ENCODE results near the gene ARHGEF37. TPM values are rescaled to one million over a fixed set of nuclear protein-coding genes. Genes with fewer than 3 reads are reported as not detected.
"Not testable (repeated sequence)": the region's sequence is repeated elsewhere in the genome, so short reads cannot be mapped to it uniquely, and the experiment has no call there.

The ARHGEF37 gene
- total RNA-seq, 1 experiment from 2014 or later = 0.69 TPM

DNA sequence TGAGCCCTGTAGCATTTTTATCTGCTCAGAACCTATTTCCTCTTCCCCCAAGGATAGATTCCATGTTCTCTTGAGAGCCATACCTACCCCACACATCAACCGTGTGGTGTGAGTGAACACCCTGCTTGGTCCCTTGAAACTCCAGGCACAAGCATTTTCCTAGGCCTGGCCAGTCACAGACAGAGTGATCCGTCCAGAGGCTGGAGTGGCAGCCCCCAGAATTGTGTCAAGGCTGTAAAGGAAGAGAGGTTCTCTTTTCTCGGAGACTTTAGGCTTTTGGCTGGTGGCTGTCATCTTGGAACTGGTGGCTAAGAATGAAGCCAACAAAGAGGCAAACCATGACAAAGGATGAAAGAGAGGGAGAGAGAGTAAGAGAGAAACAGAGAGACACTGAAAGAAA is 66.0 kb downstream of the ARHGEF37 start:
- DNase-seq (ENCODE audit: low spot score) = no peak

DNA sequence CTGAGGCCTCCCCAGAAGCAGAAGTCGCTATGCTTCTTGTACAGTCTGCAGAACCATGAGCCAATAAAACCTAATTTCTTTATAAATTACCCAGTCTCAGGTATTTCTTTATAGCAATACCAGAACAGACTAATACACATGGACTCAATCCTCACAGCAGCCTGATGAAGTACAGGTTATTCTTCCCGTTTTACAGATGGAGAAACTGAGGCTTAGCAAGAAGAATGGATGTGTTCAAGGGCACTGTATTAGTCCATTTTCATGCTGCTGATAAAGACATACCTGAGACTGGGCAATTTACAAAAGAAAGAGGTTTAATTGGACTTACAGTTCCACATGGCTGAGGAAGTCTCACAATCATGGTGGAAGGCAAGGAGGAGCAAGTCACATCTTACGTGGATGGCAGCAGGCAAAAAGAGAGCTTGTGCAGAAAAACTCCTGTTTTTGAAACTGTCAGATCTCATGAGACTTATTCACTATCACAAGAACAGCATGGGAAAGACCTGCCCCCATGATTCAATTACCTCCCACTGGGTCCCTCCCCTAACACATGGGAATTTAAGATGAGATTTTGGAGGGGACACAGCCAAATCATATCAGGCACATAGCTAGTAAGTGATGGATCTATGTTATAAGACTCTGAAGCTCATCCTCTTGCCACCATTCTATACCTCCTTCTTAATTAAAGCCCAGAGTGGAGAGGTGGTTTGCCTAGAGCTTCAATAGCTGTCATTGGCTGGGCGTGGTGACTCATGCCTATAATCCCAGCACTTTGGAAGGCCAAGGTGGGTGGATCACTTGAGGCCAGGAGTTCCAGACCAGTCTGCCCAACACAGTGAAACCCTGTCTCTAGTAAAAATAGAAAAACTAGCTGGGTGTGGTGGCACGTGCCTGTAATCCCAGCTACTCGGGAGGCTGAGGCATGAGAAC is 67.4 kb downstream of the ARHGEF37 start:
- DNase-seq (ENCODE audit: low spot score) = not testable (repeated sequence)

DNA sequence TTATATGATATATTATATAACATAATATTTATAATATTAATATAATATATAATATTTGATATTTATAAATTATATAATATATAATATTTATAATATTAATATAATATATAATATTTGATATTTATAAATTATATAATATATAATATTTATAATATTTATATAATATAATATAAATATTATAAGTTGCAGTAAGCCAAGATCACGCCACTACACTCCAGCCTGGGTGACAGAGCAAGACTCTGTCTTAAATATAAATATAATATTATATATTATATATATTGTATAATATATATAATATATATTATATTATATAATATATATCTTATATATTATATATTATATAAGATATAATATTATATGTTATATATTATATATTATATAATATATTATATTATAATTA is 68.4 kb downstream of the ARHGEF37 start:
- DNase-seq (ENCODE audit: low spot score) = not testable (repeated sequence)

DNA sequence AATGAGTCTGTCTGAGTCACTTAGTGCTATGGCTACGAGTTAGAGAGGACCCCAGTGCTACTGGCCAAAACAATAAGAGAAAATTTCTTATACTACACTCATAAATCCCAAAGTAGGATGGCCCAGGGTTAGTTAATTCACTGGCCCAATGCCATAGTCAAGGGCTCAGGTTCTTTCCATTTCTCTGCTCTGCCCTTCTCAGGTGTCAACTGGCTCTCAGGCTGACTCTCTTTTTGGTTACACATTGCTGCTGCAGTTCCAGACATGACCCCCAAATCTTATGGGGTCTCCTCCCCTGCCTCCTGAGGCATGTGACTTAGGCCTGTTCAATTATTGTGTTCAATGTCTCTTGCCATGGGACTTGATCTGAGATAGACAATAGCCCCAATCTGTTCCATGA is 70.4 kb downstream of the ARHGEF37 start:
- DNase-seq (ENCODE audit: low spot score) = no peak

DNA sequence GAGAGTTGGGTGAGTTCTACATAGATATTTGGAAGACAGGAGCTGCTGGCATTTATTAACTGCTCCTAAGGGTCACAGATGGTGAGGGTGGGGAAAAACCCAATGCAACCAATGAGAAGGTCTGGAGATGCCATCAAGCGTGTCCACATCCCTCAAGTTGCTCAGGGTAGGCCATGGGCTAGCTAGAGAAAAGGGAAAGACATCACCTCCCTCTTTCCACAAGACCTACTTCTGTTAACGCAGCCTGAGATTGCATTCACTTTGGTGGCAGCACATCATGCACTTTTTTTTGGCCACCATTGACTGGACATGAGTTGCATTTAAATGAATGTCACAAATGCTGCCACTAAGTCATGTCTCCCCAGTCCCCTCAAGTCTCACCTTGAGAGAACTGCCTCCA is 71.4 kb downstream of the ARHGEF37 start:
- no peak for DNase-seq (ENCODE audit: low spot score)

DNA sequence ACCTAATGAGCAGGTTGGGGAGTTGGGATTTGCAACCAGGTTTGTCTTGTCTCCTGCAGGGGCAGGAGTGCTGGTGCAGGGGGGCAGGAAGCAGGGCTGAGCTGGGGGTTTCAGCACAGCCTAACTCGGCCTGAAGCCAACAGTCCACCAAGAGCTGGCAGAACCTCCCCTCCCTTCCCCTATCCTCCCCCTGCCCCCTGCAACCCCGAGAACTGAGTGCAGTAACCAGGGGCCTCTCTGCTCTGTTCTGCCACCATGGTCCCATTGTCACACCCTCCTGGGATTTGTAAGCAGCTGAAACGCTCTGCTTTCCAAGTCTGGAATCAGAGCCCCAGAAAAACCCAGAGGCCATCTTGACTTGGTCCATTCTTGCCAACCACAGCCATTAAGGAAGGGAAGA is 72.9 kb downstream of the ARHGEF37 start:
- DNase-seq (ENCODE audit: low spot score) = no peak

DNA sequence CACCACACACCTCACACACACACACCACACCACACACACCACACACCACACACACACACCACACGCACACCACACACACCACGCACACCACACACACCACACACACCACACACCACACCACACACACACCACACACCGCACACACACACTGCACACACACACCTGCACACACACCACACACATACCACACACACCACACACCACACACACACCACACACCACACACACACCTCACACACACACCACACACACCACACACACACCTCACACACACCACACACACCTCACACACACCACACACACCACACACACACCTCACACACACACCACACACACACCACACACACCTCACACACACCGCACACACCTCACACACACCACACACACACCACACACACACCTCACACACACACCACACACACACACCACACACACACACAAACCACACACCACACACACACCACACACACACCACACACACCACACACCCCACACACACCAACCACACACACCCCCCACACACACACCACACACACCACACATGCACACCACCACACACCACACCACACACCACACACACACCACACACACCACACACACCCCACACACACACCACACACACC is 73.7 kb downstream of the ARHGEF37 start:
- DNase-seq (ENCODE audit: low spot score) = no peak

DNA sequence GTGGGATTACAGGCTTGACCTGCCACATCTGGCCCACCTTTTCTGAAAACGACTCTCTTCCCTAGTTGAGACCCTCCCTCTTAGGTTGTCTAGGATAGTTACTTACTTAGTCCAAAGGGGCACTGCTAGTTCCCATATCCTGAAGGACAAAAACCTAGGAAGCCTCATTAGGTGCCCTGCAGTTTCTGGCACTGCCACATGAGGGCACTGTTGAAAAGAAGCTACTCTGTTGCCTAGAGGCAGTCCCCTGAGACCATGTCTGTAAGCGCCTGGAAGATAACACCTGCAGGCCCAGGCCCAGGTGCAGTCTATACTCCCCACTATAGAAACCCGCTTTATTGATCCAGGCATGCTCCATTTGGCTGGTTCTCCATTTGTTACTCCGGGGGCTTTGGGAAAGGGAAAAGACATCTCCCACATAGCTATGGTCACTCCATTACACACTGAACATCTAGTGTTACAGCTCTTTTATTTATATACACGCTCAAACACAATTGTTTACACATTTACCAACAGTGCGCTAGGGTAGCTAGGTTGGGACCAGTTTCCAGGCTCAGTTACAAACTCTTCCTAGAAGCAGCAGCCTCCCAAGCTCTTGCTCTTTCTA is 75.4 kb downstream of the ARHGEF37 start:
- peak; percentile 40 for DNase-seq (ENCODE audit: low spot score)

DNA sequence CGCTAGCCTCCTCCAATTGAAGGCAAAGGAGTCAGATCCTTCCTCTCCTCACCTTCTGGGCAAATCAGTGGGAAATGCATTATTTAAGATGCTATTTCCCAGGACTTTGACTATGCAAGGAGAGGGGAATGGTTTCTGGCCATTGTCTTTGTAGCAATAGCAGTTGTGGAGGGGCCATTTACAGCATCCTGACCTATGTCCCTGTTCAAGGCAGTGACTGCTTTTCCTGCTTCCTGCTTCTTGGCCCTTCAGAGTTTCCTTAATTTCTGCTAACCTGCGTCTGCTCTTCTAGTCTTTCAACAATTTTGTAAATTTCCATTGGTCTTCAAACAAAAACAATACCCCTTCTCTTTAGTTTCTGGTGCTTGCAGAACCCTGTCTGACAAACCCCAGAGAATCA is 76.0 kb downstream of the ARHGEF37 start:
- no peak for DNase-seq (ENCODE audit: low spot score)

DNA sequence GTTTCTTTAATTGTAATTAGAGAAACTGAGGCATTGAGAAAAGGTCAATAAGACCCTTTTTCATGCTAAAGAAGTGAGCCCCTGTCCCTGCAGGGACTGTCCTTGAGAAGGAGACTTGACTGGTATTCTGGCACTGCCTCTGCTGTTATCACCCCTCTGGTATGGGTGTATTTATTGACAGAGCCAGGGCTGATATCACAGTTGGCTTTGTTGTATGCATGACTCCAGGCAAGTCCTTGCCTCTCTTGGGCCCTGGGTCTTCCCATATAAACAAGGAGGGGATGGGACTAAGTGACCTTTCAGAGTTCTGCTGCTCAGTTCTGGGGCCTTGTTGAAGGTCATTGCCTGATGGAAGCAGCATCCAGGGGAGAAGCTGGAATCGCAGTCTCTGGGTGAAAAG is 77.0 kb downstream of the ARHGEF37 start:
- DNase-seq (ENCODE audit: low spot score) = no peak

DNA sequence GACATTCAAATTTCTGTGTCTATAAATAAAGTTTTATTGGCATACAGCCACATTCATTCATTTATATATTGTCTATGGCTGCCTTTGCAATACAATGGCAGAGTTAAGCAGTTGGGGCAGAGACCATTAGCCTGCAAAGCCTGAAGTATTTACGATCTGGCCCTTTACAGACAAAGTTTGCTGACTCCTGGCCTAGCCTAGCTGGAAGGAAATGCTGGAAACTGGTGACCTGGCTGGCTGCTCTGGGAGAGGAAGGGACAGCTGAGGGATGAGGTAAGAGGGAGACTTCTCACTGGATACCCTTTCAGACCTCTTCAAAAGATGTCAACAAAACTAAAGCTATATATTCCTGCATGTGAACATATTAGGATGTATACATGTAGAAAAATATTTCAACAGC is 82.8 kb downstream of the ARHGEF37 start:
- no peak for DNase-seq (ENCODE audit: low spot score)

DNA sequence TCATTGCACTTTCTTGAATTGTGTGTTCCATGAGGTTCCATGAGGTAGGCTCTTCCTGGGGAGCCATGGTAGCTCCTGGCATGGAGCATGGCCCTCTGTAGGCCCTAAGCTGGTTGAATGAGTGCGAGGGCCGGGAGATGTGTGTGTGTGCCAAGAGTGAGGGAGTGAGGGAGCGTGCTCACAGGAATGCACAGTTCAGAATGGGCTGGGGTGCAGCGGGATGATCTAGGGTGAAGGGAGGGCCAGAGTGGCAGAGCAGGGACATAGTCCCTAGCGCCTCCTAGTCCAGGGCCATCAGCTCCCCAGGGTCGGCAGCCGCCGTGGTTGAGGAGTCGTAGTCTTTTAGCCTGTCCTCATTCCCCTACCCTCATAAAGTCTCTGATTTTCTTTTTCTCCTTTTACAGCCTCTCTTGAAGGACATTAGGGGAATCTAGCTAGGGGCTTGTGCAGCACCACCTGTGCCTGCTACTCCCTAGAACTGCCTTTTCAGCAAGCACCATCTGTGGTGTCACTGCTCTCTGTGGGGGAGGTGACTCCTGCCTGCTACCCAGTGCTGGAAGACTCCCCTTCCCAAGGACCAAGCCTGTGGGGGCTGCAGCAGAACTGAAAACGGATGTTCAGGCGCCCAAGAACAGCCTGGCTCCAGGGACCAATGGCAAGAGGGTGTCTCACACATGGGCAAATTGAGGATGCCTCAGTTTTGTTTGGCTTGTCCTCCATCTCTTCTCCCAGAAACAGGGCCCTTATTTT is 83.5 kb downstream of the ARHGEF37 start:
- DNase-seq (ENCODE audit: low spot score) = no peak

DNA sequence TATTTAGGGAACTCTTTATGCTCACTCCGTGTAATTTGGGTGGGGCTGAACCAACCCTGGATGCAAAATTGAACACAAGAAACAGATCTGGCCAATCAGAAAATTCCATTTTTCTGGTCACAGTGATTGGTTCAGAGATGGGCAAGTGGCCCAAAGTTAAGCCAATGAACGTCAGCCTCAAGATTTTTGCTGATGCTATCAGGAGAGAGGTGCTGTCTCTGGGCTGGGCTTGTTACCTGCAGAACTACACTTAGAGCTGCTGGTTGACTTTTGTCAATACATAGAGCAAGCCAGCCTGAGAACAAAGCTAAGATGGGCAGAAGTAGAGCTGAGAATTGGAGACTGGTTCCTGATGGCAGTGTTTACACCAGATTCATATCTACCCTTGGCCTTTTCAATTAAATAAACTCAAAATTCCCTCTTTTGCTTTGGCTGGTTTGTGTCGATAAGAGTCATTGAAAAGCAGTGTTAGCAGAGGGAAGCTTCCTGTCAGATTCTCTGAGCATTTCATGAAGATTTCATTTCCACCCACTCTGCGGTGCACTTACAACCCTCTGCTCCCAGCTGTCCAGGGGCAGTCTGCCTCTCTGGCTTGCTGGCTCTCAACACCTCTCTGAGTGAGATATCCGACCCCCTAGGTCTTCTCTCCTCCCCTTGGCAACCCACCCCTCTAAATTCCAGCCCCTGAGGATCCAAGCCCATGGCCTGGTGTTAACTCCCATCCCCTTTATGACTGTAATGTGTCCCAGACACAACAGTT is 84.3 kb downstream of the ARHGEF37 start:
- DNase-seq (ENCODE audit: low spot score) = no peak

DNA sequence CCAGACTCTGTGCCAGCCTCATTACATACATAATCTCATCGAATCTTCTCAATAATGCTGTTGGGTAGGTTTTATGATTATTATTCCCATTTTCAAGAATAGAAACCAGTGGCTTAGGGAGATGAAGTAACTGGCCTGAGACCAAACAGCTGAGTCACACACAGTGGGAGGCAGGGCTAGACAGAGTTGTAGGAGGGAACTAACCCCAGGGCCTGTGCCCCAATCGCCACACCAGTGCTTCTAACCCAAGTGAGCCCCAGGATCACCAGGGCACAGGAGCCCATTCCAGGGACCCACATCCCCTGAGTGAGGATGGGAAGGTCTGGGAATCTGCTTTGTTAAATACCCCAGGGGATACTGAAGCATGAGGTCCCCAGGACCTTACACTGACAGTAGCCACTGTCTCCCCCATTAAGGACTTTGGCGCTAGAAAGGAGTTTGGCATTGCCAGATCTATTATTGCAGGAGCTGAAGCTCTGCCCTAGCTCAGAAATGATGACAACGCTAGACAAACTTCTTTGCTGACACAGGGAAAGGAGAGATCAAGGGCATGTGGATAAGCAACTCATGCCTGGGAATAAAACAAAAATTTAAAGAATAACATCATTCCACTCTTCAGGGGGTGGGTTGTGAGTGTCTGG is 85.0 kb downstream of the ARHGEF37 start:
- peak; percentile 50 for DNase-seq (ENCODE audit: low spot score)

DNA sequence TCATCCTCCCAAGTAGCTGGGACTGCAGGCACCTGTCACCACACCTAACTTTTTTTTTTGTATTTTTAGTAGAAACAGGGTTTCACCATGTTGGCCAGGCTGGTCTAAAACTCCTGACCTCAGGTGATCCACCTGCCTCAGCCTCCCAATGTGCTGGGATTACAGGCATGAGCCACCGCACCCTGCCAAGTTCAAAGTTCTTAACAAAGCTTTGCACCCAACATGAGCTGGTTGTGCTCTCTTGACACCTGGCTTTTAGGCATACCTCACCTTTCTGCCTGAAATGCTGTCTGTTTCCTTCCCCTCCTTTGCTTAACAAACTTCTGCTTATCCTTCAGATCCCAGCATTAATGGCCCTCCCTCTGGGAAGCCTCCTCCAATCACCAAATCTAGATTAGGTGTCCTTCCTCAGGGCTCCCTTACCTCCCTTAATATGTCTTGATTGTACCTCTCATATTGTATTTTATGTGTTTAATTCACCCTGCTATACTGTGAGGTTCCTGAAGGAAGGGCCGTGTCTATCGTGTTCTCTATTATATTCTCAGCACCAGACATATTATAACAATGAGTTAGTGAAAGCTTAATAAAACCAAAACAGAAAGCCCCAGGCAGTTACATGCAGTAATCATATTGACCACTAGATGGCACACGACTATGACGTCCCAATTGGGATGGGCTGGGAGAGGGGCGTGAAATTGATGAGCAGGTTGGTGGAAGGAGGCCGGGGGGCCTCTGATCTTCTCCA is 86.0 kb downstream of the ARHGEF37 start:
- peak; percentile 46 for DNase-seq (ENCODE audit: low spot score)

DNA sequence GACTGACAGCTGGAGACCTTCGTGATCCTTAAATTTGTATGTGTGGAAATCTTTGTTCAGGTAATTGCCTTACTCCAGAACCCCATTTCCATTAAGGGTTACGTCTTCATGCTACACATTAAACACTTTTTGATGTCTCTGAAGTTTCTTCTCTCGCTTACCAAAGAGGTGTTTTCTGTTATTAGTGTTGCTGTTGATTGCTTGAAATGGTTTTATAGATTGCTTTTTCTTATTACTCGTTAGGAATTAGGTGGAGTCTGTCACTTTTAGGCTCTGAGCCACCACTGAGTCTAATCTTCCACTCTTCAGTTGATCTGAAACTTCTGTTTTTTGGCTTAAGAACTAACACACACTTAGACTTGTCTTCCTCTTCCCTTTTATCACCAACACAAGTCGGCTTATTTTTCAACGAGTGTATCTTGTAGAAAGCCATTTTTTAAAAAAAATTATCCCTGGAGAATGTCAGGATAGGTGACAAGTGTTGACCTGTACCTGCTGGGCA is 86.6 kb downstream of the ARHGEF37 start:
- no peak for DNase-seq (ENCODE audit: low spot score)

DNA sequence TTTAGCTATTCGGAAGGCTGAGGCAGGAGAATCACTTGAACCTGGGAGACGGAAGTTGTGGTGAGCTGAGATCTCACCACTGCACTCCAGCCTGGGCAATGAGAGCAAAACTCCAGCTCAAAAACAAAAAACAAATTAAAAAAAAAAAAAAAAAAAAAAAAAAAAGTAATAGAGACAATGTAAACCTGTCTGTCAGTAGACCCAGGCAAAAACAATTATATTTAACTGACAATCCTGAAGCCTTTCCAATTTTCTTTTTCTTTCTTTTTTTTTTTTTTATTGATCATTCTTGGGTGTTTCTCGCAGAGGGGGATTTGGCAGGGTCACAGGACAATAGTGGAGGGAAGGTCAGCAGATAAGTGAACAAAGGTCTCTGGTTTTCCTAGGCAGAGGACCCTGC is 88.0 kb downstream of the ARHGEF37 start:
- not testable (repeated sequence) for DNase-seq (ENCODE audit: low spot score)

DNA sequence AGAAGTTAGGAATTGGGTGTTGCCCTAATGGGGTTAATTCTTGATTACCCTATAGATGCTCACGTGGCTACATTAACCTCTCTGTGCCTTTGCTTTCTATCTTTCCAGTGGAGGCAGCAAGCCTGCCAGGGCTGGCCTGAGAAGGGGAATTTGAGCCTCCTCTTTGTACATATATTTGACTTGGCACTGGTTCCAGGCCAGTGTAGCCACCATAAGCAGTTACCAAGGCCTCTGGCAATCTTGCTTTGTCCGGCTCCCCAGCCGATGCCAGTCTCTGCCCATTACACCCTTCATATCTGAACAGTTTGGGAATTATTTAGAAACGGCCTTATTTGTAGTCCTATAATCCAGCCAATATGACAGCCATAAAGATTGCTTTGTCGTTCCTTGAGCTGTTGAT is 90.2 kb downstream of the ARHGEF37 start:
- no peak for DNase-seq (ENCODE audit: low spot score)

DNA sequence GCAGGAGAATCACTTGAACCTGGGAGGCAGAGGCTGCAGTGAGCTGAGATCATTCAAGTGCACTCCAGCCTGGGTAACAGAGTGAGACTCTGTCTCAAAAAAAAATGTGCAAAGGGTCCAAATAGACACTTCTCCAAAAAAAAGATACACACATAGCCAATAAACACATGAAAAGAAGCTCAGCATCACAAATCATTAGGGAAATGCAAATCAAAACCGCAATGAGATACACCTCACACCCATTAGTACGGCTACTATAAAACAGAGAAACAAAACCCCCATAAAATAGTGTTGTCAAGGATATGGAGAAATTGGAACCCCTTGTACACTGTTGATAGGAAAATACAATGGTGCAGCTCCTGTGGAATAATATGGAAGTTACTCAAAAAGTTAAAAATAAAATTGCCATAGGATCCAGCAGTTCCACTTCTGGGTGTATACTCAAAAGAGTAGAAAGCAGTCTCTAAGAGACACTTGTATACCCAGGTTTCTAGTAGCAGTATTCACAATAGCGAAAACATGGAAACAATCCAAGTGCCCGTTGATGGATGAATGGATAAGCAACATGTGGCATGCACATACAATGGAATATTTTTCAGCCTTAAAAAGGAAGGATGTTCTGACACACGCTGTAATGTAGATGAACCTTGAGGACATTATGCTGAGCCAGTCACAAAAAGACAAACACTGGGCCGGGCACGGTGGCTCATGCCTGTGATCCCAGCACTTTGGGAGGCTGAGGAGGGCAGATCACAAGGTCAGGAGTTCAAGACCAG is 91.6 kb downstream of the ARHGEF37 start:
- no peak for DNase-seq (ENCODE audit: low spot score)
